NCI-H446 (cell line): ENCODE results near the gene C2CD2.
"Not testable (repeated sequence)": the region's sequence is repeated elsewhere in the genome, so short reads cannot be mapped to it uniquely, and the experiment has no call there.

Source experiments
- DNase-seq, 2 experiments: peaks; one replicate each; lab custom pipeline; 2025; lab: John Stamatoyannopoulos, UW

C2CD2 gene

DNA sequence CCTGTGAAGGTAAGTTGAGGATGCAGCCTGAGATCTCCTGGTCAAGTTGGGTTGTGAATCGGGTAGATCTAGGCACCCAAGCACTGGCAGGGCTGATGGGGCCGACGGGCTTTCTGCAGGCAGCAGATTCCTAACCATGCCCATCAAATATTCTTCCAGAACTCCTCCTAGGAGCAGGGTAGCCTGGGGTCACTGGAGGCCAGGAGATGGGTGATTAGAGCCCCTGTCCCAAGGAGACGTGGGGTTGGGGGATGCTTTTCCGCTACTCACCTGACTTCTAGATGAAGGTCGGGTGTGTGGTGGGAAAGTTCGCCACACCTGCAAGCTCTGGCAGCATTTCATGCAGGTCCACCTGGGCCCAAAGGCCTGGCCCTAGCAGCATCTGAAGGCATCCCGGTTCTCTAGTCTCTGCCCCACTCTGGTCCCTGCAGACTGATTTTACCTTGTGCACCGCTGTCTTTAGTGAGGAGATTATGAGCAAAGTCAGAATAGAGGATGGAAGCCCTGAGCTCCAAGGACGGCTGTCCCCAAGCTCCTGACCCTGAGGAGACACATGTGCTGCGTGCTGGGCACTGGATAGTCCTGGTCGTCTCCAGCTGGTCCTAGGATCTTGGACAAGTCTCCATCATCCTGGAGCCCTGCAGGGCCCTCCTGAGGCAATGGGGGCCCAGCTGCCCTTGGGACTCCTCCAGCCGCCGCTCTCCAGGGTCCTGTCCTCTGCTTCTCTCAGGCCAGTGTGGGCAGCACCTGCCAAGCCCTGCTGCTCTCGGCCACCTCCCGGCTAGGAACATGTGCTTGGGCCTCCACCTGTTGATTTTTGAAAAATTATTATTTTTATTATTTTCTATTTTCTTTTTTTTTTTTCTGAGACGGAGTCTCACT, 21.8 kb upstream of the C2CD2 start:
- no peak for DNase-seq

DNA sequence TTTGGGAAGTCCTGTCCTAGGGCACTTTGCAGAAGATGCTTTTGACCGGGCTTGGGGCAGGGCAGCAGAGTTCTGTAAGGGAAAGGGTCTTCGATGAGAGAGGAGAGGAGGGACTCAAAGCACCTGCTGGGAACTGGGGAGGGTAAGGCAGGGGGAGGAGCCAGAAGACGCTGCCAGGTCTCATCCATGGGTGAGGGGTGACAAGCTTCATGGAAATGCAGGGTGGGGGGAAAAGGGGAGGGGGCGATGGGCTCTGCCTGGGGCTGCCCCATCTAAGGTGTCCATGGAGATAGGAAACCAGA, 20.9 kb upstream of the C2CD2 start:
- DNase-seq, result no peak

DNA sequence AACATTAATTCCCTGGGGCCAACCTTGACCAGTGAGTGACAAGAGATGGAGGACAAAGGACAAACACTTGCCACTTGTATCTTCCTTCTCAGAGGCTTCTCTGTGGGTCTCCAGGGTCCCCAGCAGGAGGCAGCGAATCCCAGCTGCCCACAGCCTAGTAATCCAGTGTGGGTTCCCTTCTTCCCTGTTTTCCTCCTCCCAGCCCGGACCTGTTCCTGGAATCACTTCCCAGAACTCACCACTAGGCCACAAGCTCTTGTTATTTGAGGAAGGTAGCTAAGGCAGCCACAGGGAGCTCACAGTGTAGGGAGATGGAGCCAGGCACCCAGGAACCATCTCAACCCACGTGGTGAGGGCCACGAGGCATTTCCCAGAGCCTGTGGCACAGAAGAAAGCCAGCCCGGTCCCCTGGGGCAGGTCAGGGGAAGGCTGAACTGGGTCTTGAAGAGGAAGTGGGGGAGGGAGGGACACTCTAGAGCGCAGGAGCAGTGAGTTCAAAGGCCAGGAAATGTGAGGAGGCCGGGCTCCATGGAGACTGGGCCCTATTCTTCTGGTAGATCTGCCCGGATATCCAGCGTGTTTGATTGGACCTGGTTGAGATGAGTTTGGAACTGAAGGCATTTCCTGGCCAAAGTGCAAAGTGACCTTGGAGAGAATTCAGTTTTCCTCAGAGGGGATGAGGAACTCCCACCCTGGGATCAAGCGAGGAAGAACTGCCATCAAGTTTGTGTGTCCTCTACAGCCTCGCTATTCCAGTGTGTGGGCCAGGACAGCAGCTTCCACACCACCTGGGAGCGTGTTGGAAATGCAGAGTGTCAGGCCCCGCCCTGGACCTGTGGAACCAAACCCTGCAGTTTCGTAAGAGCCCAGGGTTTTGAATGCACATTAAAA, 20.3 kb upstream of the C2CD2 start:
- DNase-seq, result no peak

DNA sequence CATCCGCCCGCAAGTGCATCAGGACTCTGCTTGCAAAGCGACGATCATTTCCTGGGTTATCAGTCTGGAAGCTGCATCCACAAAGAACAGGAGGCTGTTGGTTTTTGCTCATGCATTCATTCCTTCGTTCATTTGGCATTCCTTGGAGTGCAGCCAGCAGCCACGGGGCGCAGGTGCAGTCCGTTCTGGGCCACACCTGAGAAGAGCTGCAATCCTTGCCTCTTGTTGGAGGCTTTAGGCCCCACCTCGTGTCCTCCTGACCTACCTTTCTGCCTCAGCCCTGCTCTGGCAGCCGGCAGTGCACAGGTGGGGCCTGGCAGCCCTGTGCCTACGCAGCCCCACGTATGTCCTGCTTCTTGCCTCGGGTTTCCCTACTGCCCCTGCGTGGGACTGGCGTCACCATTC, 19.6 kb upstream of the C2CD2 start:
- no peak for DNase-seq

GRCh38 chr21:41972511-41973205, 18.8 kb upstream of the C2CD2 start:
- DNase-seq, result no peak

GRCh38 chr21:41971891-41972290, 18.1 kb upstream of the C2CD2 start:
- no peak for DNase-seq

DNA sequence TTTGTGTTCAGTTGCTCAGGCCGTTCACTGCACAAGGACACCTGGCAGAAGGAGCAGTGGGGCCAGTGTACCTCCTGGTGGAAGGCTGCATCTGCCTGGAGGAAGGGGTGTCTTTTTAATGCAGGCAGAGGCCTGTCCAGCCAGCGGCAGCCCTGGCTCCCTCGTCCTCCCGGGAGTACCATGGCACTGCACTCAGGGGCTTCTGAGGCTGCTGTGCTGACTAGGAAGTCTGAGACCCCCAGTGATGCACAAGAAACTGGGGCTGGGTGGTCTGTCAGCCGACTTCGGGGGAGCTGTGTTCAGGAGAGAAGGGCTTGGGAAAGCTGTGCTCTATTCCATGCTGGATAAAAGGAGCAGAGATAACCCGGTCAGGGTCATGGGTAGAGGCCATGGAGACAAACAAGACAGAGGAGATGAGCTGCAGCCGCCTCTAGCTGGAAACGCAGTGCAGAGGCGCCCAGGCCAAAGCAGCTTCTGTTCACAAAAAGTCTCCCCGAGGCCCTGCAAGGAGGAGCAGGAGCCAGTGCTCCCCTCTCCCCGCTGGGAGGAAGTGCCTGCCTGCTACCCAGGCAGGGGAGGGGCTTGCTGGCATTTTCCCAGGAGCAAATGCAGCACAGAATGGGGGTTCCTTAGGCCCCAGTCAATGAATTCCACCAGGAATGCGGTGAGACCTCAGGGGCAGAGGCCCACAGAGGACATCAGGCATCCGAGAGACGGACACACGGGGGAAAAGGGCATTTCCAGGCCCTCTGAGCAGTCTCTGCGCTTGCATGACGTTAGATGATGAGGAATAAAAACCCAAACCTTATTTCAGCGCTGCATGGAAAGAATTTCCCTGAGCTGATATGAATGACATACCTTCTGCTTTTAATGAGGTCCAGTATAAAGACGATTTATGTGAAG, 17.2 kb upstream of the C2CD2 start:
- no peak for DNase-seq

- no peak for DNase-seq
Measured at GRCh38 chr21:41970106-41970391, 16.2 kb upstream of the C2CD2 start.

- DNase-seq, result no peak
Measured at GRCh38 chr21:41967708-41968107, 13.9 kb upstream of the C2CD2 start.

DNA sequence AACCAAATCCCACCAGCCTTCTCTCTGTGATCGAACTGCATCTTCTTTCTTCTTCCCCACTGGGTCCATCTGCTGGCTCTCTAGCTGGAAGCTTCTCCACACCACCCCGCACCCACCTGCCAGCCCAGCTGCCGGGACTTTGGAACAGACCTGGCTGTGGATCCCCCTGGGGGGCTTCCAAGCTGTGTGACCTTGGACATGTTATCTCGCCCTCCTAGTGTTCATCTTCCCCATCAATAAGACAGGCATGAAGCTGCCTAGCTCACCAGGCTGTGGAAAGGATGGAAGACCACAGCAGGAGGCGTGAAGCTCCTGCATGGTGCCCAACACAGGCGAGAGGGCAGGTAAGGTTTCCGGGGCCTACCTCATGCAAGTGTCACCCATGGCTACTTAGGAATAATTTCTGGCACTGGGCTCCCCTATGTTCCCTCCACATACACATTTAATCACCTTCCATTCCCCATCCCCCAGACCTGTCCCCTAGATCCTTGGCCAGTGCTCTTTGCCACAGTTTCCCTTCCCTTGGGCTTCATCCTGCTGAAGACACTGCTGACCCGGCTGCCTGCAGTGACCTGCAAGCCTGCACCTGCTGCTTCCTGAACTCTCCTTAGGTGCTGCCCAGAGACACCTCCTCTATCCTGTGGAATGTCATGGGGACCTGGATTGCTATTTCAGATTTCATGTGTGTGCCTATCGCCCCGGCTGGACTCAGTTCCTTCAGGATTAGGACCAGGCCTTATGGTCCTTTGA, 13.2 kb upstream of the C2CD2 start:
- no peak for DNase-seq

DNA sequence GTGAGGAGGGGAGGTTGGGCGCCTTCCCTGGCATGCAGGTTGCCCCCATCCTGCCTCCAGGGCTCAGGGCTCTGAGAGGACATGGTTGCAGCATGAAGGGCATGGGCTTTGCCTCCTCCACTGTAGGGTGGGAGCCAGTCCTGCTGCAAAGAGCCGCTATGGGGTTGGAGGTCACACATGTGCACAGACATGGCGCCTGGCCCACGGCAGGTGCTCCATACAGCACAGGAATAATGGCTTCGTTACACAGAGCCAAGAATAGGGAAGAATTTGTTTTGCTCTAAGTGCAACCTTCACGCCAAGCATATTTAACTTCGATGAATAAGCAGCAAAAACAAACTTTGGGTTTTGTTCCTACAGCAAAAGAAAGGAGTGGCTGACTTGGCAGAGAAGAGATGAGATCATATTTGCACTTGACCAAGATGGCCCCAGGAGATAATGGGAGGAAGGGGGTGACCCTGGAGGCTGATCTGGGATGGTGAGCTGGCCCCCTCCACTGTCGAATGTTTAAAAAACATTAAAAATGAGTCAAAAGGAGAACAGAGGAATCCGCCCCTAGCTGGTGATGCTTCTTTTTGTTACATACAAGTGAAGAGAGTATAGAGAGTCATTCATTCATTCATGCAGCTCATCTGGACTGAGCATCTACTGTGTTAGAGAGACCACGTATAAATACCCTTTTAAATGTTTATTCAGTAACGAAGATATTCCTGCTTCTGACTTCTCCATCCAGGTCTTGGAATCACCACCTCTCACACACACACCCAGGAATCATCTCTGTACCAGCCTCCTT, 12.4 kb upstream of the C2CD2 start:
- DNase-seq, result no peak

DNA sequence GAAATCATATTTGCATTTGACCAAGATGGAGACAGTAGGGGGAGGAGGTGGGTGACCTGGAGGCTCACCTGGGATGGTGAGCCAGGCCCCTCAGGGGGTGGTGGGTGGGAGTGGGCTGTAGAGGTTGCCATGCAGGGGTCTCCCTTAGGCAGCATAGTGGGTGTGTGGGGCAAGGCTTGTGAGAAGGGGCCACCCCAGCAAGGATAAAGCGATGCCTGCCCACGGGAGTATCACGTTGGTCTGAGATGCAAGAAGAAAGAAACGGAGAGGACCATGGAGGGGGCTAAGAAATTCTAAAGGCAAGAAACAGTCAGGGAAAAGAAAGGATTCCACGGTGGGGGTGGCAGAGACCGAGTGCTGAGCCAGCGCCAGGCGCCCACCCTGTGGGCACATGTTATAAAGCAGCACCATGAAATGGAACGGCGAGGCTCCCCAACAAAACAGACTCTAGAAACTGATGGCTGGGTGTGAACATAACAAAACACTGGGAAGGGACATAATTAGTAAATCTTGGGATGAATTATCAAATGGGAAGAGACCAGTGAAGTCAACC, 11.7 kb upstream of the C2CD2 start:
- no peak for DNase-seq

DNA sequence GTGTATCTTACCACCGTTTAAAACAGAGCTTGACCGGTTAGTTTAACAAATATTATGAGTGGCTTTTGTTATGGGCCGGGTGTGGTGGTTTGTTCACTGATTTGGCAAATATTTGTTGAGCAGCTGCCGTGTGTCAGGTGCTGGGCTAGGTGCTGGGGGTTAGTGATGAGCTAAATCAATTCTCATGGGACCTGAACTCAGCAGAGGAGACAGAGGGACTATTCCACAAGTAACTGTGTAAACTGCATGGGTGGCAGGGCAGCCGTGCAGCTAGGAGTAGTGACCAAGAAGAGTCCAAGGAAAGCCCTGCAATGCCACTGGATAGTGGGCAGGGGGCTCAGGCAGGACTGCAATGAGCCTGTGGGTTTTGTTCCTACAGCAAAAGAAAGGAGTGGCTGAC, 11.2 kb upstream of the C2CD2 start:
- no peak for DNase-seq

- DNase-seq, result no peak
Measured at GRCh38 chr21:41964171-41964570, 10.4 kb upstream of the C2CD2 start.

DNA sequence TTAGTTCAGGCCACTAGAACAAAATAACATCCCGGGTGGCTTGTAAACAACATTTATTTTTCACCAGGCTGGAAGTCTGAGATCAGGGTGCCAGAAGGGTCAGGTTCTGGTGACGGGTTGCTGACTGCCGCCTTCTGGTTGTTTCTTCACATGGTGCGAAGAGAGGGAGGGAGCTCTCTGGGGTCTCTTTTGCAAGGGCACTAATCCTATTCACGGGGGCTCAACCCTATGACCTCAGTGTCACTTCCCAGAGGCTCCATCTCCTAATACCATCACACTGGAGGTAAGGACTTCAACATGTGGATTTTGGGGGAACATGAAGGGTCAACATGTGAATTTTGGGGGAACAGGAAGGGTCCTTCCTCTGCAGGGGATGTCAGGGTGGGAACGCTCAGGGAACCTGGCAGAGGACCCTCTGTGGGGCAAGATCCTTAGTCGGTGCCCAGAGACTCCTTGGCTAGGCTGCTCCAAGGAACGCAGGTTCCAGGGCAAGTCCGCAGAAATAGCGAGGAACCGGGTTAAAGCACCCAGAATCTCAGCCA, 8.7 kb upstream of the C2CD2 start:
- DNase-seq, result no peak

DNA sequence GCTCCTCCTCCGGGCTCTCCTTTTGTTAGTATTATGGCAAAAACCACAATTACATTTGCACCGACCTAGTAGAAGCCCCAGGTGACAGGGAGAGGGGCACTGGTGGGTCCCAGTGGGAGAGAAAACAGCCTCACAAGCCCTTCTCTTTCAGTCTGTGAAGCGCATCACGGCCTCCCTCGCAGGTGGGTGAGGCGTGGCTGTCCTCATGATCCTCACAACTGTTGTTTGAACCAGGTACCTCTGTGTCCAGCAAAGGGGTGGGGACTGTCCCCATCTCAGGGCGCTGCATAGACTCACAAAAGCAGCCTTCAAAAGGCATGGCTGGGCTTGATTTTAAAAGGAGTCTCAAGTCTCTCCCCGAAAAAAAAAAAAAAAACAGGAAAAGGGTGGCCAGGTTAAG, 7.9 kb upstream of the C2CD2 start:
- no peak for DNase-seq

- DNase-seq, result no peak
Measured at GRCh38 chr21:41961282-41961701, 7.5 kb upstream of the C2CD2 start.

DNA sequence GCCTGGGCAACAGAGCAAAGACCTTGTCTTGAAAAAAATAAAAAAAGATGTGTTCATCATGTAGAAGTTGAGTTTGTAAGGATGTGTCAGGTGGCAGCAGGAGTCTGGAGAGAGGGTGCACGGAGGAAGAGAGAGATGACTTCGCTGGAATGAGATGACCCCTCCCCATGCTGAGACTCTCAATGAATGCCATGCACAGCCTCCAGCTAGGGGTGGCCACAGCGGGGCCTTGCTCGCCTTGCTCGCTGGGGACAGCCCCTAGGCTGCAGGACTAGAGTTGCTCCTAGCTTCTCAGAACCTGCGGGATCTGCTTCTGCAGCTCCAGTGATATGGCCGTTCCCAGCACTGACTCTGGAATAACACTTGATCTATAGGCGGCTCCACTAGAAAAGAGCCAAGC, 6.6 kb upstream of the C2CD2 start:
- DNase-seq, result no peak

DNA sequence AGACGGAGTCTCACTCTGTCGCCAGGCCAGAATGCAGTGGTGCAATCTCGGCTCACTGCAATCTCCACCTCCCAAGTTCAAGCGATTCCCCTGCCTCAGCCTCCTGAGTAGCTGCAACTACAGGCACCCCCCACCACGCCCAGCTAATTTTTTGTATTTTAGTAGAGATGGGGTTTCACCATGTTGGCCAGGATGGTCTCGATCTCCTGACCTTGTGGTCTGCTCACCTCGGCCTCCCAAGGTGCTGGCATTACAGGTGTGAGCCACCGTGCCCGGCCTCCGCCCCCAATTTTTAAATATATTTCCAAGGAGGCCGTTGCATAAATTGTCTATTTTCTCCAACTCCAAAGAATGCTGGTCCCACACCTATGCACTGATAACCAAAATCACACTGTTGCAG, 5.9 kb upstream of the C2CD2 start:
- DNase-seq, result not testable (repeated sequence)
